Measurements from ENCODE around the gene RASGRP4.

The RASGRP4 gene

DNA sequence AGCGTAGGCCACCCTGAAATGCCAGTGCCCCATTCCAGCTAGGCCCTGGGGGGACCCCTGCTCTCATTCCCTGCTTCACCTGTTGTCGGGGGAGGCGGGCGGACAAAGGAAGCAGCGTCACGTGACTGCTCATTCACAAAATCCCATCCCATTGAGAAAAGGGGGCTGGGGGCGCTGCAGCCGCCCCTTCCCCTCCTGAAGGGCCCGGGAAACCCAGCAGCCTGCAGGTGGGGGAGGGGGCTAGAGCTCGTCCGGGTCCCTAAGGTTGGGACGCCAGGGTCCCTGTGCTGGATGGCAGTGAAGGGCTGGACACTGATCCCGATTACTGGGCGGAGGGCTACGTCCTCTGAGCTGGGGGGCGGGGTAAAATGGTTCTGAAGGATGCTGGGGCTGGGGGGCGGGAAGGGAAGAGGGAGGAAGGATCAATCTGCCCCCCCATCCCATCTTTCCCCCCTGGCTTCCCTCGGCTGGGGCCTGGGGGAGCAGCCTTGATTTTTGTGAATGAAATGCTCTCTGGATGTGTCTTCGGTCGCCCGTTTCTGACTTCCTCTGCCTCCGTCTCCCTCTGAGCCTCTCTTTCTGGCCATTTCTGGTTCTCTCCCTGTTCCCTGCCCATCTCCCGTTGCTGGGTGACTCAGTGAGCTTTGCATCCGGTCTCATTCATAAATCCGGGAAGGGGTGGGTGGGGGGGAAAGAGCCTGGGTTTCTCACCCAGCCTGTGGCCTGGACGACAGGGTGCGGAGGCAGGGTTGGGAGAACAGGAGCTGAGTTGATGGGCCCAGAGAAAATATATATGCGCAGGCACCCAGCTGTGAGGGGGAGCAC, 36.7 kb downstream of the RASGRP4 start:
- DNase-seq (ENCODE audit: low read depth in 2 of 2): no peak

- DNase-seq (ENCODE audit: low read depth in 2 of 2): no peak
Observed at GRCh38 chr19:38388349-38389100, 37.5 kb downstream of the RASGRP4 start, which contains the start of gene SPRED3. SPRED3 (plus strand) TSS chr19:38388697; CDS start chr19:38390303, 1,606 bp downstream.

GRCh38 chr19:38387550-38388348, 38.3 kb downstream of the RASGRP4 start, which contains the start of gene GGN:
GGN (minus strand) TSS chr19:38388034; CDS start chr19:38387261, 773 bp downstream.
- DNase-seq (ENCODE audit: low read depth in 2 of 2): peak; percentile 43 to 70

DNA sequence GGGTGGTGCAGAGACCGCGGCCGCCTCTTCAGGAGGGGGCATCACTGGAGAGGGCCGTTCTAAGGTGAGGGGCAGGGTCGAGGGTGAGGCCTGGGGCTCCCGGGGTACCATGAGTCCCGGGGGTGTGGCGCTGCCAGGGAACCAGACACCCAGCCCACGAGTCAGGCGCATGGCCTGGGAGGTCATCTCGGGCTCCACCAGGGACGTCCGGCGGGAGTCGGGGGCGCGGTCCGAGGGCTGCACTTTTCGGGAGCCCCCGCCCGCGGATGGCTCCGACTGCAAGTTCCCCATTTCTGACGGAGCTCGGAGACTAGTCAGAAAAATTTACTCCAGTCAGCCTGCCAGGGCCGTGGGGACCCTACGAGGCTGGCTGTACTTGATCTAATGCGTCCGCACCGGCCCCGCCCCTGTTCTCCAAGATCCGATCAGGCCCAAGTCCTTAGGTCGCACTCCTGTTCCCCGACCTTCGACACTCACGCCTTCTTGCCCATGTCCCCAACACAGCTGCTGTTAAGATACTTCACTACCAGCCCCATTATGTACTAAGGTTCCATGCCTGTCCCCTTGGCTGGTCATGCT, 39.0 kb downstream of the RASGRP4 start:
- no peak for DNase-seq (ENCODE audit: low read depth in 2 of 2)

- no peak for DNase-seq (ENCODE audit: low read depth in 2 of 2)
Observed at GRCh38 chr19:38386300-38386970, 39.6 kb downstream of the RASGRP4 start.

DNA sequence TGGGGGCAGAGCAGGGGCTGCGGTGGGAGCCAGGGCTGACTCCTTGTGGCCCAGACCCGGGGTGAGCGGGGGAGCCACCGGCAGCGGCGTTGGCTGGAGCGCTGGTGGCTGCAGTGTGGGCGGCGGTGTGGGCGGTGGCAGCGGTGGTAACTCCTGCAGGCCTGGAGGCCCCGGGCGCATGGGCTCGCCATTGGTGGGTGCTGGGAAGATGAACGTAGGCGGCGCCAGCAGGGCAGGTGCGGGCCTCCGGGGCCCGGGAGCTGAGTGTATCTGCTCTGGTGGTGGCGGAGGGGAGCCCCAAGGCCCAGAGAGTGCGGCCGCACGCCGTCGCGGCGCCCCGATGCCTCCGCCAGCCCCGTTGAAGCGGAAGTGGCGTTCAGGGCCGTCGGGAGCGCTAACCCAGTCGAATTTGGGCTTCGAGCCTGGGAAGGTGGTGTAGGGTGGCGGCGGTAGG, 40.2 kb downstream of the RASGRP4 start:
- DNase-seq (ENCODE audit: low read depth in 2 of 2): no peak

DNA sequence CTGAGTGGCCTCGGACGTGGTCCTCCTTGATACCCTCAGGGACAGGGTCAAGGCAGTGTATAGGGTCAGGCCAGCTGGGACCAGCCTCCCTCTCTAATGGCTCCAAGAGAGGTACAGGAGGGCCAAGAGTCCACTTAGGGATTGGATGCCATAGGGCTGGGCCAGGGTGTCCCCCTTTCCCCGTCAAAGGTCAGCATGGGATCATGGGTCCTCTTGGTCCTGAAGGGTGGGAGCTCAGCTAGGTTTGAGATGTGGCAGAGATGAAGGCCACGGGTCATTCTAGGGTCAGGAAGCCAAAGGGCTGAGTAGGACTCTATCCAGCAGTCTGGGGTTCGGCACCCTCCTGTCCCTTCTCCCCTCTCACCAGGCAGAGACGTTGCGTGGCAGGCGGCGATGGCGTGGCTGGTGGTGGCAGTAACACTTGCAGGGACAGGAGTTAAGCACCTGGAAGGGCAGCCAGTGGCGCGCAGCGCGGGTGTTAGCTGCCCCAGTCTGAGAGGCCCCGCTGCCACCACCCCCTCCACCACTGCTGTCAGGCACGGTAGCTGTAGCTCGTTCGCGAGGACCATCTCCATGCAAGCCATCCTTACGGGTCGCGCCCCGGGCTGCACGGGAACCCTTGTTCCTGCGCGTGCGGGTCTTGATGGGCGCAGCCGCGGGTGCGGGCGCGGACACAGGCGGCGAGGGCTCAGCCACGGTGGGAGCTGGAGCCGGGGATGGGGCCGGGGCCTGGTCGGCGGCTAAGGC, 40.8 kb downstream of the RASGRP4 start:
- no peak for DNase-seq (ENCODE audit: low read depth in 2 of 2)

DNA sequence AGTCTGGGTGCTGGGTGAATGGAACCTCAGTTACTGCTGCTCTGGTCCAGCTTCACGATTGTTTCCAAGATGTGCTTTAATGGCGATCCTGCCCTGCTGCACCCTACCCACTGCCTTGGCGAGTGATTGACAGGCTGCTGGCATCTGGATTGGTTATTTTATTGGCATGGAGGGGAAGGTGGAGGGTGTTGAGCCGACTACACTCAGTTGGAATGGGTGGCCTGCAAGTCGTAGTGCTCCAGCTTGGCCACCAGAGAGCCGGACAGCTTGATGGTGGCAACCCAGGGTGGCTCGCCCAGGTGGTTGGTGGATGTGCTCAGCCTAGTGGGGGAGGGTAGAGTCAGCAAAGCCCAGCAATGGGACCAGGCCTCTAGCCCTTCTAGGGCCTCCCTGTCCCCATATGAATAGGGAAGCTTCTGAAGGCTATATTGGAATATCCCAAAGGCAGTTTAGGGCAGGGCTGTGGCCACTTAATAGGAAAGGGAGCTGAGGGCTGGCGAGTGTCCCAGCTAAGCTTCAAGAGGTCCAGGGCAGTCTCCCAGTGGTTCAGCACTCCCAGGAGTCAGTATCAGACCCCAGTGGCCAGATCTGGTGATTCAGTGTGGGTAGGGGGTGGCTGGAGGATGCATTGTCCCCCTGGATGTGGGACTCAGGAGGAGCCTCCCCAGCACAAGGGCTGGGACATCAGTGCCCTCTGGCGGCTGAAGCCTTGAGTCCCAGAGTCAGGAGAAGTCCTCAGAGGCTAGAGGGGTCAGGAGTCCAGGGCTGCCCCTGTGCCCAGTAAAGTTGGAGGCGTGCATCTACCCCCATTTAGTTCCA, 41.6 kb downstream of the RASGRP4 start:
- no peak for DNase-seq (ENCODE audit: low read depth in 2 of 2)

GRCh38 chr19:38383743-38384142, 42.3 kb downstream of the RASGRP4 start:
- DNase-seq (ENCODE audit: low read depth in 2 of 2): no peak

- no peak for DNase-seq (ENCODE audit: low read depth in 2 of 2)
Observed at GRCh38 chr19:38383184-38383583, 42.8 kb downstream of the RASGRP4 start.

DNA sequence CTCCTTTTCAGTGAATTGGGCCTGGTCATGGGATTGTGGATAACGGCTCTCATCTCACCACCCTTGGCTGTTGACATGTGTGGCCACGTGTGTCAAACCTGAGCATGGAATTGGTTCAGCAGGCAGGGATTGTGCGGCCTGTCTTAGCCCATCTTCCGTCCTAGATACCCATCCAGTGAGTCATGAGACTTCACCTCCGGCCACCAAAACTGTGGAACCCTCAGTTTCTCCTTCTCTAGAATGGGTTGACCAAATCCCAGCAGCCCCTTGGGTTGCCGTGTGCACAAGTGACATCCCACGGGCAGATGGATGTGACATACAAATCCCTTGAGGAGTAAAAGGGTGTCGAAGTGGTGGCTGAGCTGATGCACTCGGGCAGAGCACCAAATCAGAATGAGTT, 44.9 kb downstream of the RASGRP4 start:
- no peak for DNase-seq (ENCODE audit: low read depth in 2 of 2)

DNA sequence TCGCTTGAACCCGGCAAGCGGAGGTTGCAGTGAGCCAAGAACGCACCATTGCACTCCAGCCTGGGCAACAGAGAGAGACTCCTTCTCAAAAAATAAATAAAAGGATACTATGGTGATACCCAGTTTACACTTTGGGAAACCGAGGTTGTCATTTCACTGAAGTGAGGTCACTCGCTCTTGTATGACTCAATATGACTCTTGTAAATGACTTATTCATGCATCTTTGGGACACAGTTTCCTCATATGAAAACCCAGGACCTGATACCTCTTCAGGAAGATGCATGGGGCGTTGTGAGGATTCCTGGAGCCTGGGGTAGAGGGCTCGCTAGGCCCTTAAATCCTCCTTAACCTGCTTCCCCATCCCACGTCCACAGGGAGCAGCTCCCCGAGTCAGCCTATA, 47.2 kb downstream of the RASGRP4 start:
- DNase-seq (ENCODE audit: low read depth in 2 of 2): no peak

GRCh38 chr19:38377052-38377451, 49.0 kb downstream of the RASGRP4 start:
- DNase-seq (ENCODE audit: low read depth in 2 of 2): no peak

- DNase-seq (ENCODE audit: low read depth in 2 of 2): no peak
Observed at GRCh38 chr19:38376576-38376975, 49.4 kb downstream of the RASGRP4 start.

- no peak for DNase-seq (ENCODE audit: low read depth in 2 of 2)
Observed at GRCh38 chr19:38375748-38376147, 50.3 kb downstream of the RASGRP4 start.

GRCh38 chr19:38375098-38375493, 50.9 kb downstream of the RASGRP4 start:
- no peak for DNase-seq (ENCODE audit: low read depth in 2 of 2)

- DNase-seq (ENCODE audit: low read depth in 2 of 2): peak; percentile 98
Observed at GRCh38 chr19:38374332-38375097, 51.5 kb downstream of the RASGRP4 start, which contains the start of gene PSMD8. PSMD8 (plus strand) TSS chr19:38374571; CDS start chr19:38374602, 31 bp downstream.

DNA sequence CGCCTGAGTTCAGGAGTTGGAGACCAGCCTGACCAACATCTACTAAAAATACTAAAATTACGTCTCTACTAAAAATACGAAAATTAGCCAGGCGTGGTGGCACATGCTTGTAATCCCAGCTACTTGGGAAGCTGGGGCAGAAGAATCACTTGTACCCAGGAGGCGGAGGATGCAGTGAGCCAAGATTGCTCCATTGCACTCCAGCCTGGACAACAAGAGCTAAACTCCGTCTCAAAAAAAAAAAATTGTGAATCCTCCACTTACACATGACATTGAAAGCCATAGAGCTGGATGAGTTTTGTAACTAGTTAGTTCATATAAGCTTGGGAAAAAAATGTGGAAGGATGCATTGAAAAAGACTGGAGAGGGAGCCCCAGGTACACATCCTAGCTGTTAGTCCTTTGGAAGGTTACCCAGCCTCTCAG, 52.1 kb downstream of the RASGRP4 start:
- DNase-seq (ENCODE audit: low read depth in 2 of 2): no peak
